Fibroblast of the conjunctiva (primary cell): ENCODE results near the gene PNCK.

Experiments used
- DNase-seq: peaks from one replicate; pipeline ENCODE4 v3.0.0-alpha.2; 2010; ENCODE audit warnings: low read depth

Gene PNCK

DNA sequence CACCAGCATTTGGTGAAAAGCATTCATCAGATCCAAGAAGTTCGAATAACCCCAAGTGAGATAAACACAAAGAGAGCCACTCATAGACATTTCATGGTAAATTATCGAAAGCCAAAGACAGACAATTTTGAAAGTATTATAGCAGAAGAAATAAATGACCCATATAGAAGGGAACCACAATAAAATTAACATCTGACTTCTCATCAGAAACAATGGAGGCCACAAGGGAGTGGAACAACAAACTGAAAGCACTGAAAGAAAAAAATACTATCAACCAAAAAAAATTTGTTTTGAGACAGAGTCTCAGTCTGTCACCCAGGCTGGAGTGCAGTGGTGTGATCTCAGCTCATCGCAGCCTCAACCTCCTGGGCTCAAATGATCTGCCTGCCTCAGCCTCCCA, 14.3 kb downstream of the PNCK start:
- DNase-seq, result no peak

GRCh38 chrX:153657161-153657560, 16.5 kb downstream of the PNCK start:
- DNase-seq, result no peak

DNA sequence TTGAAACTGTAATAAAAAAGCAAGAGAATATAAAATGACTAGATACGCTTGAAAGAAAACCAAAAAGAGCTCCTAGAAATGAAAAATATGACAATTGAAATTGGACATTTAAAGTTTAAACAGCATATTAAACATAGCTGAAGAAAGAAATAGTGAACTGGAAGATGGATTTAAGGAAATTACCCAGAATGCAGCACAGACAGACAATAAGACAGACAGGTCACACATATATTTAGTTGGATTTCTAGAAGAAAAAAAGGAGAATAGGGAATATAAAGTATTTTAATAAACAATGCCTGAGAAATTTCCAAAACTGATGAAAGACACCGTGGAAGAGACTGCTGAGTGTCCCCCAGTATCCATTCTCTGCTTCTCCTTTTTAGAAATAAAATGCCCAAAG, 20.1 kb downstream of the PNCK start:
- DNase-seq, result no peak

DNA sequence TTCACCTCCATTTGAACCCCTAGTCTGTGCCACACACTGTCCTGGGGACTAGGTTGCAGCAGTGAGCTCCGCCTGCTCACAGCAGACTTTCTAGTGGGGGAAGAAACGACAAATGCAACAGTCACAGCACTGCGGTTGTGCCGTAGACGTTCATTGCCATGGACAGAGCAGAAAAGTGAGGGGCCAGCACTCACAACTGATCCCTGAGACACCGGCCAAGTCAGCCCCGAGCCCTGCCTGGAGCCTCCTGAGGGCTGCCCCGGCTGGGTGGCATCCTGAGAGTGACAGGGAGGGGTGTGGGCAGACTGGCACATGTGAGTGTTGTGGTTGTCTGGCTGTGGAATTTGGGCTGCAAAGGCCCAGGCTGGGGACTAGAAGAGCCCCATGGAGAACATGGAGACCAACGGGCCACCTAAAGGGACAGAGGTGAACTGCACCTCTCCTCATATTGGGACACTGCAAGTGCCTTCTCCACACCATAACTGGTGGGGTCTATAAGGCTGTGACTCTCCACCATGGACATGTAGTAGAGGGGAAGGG, 22.0 kb downstream of the PNCK start:
- DNase-seq, result no peak

GRCh38 chrX:153650959-153651358, 22.7 kb downstream of the PNCK start:
- no peak for DNase-seq

DNA sequence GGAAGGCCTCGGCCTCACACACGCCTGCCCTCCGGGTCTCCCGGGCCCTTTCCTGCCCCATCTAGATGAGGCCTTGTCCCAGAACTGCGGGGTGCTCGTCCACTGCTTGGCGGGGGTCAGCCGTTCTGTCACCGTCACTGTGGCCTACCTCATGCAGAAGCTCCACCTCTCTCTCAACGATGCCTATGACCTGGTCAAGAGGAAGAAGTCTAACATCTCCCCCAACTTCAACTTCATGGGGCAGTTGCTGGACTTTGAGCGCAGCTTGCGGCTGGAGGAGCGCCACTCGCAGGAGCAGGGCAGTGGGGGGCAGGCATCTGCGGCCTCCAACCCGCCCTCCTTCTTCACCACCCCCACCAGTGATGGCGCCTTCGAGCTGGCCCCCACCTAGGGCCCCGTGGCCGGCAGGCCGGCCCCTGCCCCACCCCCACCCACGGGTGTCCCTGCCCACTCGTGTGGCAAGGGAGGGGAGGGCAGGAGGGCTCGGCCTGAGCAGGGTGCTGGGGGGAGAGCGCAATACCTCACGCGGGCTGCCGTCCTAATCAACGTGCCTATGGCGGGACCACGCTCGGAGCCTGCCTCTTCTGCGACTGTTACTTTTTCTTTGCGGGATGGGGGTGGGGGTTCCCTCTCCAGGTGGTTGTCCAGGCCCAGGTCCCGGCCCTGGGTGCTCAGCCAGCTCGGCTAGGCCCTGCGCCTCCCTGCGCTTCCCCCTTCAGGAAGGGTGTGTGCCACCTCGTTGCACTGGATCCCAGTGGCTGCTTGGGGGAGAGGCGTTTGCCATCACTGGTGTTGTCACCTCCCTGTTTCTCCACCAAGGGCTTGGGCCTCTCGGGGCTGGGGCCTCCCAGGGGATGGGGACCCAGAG, 23.5 kb downstream of the PNCK start:
- no peak for DNase-seq

DNA sequence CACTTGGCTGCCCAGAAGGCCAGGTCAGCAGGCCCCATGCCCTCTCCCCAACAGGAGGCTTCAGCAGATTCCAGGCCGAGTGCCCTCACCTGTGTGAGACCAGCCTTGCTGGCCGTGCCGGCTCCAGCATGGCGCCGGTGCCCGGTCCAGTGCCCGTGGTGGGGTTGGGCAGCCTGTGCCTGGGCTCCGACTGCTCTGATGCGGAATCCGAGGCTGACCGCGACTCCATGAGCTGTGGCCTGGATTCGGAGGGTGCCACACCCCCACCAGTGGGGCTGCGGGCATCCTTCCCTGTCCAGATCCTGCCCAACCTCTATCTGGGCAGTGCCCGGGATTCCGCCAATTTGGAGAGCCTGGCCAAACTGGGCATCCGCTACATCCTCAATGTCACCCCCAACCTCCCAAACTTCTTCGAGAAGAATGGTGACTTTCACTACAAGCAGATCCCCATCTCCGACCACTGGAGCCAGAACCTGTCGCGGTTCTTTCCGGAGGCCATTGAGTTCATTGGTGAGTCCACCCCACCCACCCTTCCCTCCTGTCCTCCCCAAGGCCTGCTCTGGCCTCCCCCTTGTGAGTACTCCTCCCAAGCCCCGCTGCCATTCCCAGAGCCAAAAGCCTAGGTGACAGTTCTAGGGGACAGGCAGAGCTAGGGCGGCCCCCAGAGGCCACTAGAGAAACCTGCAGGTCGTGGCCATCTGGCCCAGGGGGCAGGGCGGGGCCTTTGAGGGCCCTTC, 24.3 kb downstream of the PNCK start:
- DNase-seq, result no peak

GRCh38 chrX:153648358-153649177, 25.0 kb downstream of the PNCK start:
- no peak for DNase-seq

DNA sequence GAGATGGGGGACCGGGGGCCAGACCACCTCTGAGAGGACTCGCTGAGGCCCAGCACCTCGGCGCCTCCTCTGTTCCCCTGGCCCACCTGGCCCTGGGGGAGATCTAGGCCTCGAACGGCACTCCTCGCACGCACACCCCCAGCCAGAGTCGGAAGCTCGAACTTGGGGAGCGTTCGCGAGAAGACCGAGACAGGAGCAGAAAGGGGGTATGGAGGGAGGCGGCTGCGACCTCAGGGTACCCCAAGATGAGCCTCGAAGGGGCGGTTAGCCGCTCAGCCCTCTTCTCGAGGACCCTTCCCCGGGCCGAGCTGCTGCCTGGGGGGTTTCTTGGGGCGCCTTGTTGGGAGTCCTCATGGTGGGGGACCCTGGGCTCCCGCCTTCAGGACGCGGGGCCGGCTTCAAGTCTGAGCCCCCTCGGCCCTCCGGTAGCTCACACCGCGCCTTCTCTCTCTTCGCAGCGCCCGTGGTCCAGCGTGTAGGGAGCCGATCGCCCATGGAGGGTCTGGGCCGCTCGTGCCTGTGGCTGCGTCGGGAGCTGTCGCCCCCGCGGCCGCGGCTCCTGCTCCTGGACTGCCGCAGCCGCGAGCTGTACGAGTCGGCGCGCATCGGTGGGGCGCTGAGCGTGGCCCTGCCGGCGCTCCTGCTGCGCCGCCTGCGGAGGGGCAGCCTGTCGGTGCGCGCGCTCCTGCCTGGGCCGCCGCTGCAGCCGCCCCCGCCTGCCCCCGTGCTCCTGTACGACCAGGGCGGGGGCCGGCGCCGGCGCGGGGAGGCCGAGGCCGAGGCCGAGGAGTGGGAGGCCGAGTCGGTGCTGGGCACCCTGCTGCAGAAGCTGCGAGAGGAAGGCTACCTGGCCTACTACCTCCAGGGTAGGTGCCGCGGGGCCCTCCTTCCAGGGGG, 25.9 kb downstream of the PNCK start:
- no peak for DNase-seq

- DNase-seq, result no peak
Measured at GRCh38 chrX:153646620-153647373, 26.8 kb downstream of the PNCK start, which contains the start of gene DUSP9. Gene DUSP9, plus strand, starts transcription at chrX:153647203. Its CDS starts 751 bp downstream, at chrX:153647954.

- DNase-seq, result no peak
Measured at GRCh38 chrX:153645921-153646488, 27.6 kb downstream of the PNCK start.

DNA sequence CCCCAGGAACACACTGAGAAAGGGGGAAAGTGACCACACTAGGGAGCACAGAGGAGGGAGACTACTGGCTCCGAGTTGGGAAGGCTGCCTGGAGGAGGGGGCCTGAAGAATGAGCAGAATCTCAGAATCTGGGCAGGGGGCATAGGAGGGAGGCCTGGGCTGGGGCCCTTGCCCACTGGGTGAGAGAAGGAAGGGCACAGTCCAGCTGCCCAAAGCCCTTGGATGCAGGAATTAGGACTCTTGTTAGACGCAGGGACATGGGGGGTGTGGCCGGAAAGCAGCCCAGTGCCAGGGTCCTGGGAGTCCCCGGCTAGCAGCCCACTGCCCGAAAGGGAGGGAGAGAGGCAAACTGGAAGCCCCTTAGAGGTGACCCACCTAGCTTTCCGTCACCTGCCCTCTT, 28.5 kb downstream of the PNCK start:
- DNase-seq, result no peak

DNA sequence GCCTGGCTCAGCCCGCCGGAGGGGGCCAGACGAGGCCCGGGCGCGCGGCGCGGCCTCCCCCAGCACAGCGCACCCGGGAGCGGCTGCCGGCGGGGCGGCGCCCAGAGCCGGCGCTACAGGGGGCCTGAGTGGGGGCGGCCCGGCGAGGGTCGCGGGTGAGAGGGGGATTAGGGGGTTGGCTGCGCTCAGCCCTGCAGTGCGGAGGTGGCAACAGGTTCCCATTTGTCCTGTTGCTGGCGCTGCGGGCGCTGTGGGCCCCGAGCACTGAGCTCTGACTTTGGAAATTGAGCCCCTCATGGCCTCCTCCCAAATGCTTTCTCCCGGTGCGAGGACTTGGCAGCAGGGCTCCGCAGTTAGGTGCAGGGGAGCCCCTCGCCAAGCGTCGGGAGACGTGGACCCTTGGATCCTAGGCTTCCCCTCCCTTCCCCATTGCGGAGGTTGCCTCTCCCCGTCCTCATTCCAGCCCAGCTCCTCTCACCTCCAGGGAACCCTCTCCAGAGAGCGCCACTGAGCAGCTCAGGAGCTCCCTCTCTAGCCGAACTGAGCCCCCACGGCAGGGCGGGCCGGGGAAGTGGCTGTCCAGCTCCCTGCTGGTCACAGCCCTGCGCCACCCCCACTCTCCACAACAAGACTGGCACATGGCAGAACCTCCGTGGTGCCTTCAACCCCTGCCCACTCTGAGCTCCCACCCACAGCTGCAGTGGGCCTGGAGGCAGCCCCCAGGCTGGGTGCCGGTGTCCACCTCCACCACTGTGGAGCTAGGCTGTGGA, 29.1 kb downstream of the PNCK start:
- DNase-seq, result no peak

DNA sequence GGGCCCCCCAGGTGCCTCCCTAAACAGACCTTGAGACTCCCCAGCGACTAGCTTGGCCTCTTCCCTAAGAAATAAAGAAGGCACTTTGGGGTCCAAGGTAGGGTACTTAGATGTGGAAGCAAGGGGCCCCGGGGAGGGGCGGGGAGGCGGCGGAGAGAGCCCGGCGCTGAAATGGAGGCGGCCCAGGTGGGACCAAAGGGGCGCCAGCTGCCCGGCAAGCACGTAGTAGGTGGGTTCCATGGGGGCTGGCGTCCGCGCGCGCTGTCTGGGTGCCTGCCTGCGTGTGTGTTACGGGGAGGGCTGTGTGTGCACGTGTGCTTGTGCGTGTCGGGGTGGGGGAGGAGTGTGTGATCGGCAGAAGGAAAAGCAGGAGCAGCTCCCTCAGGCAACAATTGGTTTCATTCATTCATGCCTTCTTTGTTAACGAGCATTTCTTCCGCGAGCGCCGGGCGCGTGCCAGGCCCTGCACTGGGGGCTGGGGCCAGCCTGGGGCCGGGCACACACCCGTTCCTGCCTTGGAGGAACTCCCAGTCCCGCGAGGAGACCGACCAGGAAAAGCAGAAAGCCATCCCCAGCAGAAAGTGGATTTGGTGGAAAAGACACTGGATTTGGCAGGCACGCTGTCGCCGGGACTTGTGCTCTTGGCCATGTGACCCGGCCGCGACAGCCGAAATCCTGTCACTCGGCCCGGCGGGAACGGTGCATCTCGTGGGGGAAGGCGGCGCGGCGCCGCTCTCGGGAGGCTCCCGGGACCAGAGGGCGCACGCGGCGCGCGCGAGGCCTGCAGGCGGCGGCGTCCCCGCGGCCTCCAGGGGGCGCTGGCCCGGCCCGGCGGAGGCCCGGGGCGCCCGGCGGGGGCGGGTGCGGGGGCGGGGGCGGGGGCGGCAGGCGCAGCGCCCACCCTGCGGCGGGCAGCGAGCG, 29.9 kb downstream of the PNCK start:
- no peak for DNase-seq

- no peak for DNase-seq
Measured at GRCh38 chrX:153642655-153643430, 30.8 kb downstream of the PNCK start.

DNA sequence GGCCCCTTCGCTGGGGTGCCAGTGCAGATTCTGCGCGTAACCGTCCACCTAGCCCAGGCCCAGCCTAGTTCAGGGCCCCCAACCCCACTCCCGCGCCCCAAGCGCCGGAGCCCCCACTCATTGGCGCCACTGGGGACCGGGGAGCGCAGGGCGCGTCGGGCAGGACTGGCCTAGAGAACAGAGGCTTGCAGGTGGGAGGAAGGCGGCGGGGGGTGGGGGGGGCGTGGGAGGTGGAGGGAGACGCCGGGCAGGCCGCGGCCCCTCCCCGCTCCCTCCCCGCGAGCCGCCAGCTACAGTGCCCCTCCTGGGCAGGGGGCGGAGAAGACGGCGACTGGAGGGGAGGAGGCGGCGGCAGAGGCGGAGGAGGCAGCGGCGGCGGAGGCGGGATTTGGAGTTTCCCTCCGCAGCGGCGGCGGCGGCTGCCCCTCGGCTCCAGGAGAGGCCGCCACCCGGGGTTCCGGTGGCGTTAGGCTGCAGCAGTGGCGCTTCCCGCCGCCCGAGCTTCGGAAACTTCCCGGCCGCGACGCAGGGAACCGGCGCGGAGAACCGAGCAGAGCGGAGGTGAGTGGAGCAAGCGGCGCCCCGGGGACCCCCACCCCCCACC, 31.5 kb downstream of the PNCK start:
- DNase-seq, result no peak

GRCh38 chrX:153641627-153642026, 32.0 kb downstream of the PNCK start:
- DNase-seq, result no peak
